ENCODE data around the gene NPPA.

NPPA gene

DNA sequence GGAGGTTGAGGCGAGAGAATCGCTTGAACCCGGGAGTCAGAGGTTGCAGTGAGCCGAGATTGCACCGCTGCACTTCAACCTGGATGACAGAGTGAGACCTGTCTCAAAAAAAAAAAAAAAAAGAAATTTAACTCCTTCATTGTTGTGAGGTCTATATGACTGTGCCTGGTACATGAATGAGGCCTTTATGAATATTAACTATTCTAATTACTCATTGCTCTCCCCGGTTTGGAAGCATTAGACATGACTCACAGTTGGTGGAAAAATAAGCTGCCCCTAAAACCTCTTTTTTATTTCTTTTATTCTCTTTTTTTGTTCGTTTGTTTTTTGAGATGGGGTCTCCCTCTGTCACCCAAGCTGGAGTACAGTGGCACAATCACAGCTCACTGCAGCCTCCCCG lies 7.8 kb upstream of the NPPA start:
- no peak overlapping the region for H3K4me3 ChIP-seq (ENCODE audit: low read depth, low read length)
- H3K27me3 ChIP-seq (ENCODE audit: insufficient read depth, low read depth, severe bottlenecking), result no peaks in the 10 kb centered on the region
- no peaks in the 10 kb centered on the region for H3K9me3 ChIP-seq (ENCODE audit: severe bottlenecking)
- no peak for DNase-seq
- H3K36me3 ChIP-seq, result no peaks in the 10 kb centered on the region
- TF ChIP-seq, protein P1, sequence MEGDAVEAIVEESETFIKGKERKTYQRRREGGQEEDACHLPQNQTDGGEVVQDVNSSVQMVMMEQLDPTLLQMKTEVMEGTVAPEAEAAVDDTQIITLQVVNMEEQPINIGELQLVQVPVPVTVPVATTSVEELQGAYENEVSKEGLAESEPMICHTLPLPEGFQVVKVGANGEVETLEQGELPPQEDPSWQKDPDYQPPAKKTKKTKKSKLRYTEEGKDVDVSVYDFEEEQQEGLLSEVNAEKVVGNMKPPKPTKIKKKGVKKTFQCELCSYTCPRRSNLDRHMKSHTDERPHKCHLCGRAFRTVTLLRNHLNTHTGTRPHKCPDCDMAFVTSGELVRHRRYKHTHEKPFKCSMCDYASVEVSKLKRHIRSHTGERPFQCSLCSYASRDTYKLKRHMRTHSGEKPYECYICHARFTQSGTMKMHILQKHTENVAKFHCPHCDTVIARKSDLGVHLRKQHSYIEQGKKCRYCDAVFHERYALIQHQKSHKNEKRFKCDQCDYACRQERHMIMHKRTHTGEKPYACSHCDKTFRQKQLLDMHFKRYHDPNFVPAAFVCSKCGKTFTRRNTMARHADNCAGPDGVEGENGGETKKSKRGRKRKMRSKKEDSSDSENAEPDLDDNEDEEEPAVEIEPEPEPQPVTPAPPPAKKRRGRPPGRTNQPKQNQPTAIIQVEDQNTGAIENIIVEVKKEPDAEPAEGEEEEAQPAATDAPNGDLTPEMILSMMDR (IDR thresholded peaks at IDR 0.05; ENCODE audit: low read depth, low read length), result no peak
- no peak overlapping the region for H3K27ac ChIP-seq

DNA sequence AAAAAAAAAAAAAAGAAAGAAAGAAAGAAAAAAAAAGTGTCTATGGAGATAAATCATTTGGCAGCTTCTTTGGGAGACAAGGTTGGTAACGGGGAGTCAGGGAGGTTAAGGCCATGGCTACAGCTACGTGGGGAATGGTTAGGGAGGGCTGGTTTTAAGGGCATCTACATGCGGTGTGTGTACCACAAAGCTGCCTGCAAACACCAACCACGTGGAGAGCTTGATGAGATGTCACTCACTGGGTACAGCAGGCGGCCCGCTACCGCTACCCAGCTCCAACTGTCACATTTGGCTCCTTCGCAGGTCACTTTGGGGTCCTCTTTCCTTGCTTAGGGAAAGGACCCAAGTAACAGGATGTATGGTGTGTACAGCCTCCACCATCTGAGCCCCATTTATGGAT lies 6.9 kb upstream of the NPPA start:
- no peak for DNase-seq
- no peaks in the 10 kb centered on the region for H3K27me3 ChIP-seq (ENCODE audit: insufficient read depth, low read depth, severe bottlenecking)
- no peak overlapping the region for H3K27ac ChIP-seq
- no peak overlapping the region for H3K4me3 ChIP-seq (ENCODE audit: low read depth, low read length)
- TF ChIP-seq, protein P1 (IDR thresholded peaks at IDR 0.05; ENCODE audit: low read depth, low read length), result no peak
- H3K36me3 ChIP-seq, result no peaks in the 10 kb centered on the region
- no peaks in the 10 kb centered on the region for H3K9me3 ChIP-seq (ENCODE audit: severe bottlenecking)

DNA sequence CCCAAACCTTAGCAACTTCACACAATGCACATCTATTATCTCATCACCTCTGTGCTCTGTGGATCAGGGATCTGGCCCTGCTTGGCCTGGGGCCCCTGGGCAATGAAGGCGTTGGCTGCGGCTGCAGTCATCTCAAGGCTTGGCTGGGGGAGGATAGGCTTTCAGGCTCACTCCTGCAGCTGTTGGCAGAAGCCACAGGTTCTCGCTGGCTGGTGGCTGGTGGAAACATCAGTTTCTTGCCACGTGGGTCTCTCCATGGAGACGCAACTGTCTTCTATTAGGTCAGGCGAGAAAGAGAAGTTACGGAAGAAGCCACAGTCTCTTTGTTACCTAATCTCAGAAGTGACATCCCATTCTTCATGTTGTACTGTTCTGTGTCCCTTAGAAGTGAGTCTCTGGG lies 3.6 kb upstream of the NPPA start:
- TF ChIP-seq, protein P1 (IDR thresholded peaks at IDR 0.05; ENCODE audit: low read depth, low read length), result no peak
- Histone ChIP-seq H3K36me3 (no peaks in the 10 kb centered on the region), H3K27me3 (ENCODE audit: insufficient read depth, low read depth, severe bottlenecking) (no peaks in the 10 kb centered on the region), H3K4me3 (ENCODE audit: low read depth, low read length) (no peak overlapping the region), H3K27ac (no peak overlapping the region), H3K9me3 (ENCODE audit: severe bottlenecking) (no peaks in the 10 kb centered on the region)
- no peak for DNase-seq

DNA sequence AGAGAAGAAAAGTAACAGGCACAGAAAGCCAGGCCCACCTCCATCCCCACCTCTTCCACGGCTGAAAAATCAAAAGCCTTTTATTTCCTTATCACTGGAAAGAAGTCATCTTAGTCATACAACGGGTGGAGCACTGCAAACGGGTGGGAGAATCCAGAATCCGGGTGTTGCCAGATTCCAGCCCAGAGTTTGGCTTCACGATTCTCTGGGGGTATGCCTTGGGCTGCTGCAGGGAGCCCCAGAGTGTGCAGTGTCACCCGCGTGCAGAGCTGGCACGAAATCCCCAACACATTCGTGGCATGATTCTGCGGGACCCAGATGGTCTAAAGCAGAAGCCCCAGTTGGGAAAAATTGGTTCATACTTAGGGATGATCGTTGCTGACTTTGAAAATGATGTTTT lies 2.6 kb upstream of the NPPA start:
- TF ChIP-seq, protein P1 (IDR thresholded peaks at IDR 0.05; ENCODE audit: low read depth, low read length), result no peak
- no peak for DNase-seq
- no peak overlapping the region for H3K27ac ChIP-seq
- no peaks in the 10 kb centered on the region for H3K27me3 ChIP-seq (ENCODE audit: insufficient read depth, low read depth, severe bottlenecking)
- no peaks in the 10 kb centered on the region for H3K9me3 ChIP-seq (ENCODE audit: severe bottlenecking)
- no peaks in the 10 kb centered on the region for H3K36me3 ChIP-seq
- H3K4me3 ChIP-seq (ENCODE audit: low read depth, low read length), result no peak overlapping the region

DNA sequence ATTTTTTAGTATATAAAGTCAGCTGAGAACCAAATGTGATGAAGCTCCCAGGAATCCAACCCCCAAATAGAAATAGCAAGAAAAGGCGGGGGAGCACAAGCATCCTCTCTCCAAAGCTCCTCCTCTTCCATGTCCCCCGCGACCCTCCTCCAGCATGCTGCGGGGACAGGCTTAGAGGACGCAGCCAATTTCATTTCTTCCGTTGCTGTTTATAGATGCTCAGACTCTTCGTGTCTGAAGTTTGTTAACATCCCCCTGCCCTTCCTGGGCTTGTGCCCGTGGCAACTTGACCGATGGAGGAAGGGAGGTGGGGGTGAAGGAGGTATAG lies 754 bp upstream of the NPPA start:
- Histone ChIP-seq H3K9me3 (ENCODE audit: severe bottlenecking) (no peaks in the 10 kb centered on the region), H3K27ac (no peak overlapping the region)

More for the DNA sequence above, 754 bp upstream of the NPPA start:
- DNase-seq, result no peak
- no peaks in the 10 kb centered on the region for H3K27me3 ChIP-seq (ENCODE audit: insufficient read depth, low read depth, severe bottlenecking)
- TF ChIP-seq, protein P1 (IDR thresholded peaks at IDR 0.05; ENCODE audit: low read depth, low read length), result no peak
- H3K36me3 ChIP-seq, result peaks cover 14% of the 10 kb centered on the region
- no peak overlapping the region for H3K4me3 ChIP-seq (ENCODE audit: low read depth, low read length)

All from WERI-Rb-1 (cell line).